Upper lobe of right lung (tissue), 1 donor: ENCODE measurements around the gene SLC41A3. TPM values are rescaled to one million over a fixed set of nuclear protein-coding genes. Genes with fewer than 3 reads are reported as not detected.
"Not testable (repeated sequence)": the region's sequence is repeated elsewhere in the genome, so short reads cannot be mapped to it uniquely, and the experiment has no call there.

Experiments used
- ATAC-seq: fragments of 200-7000 bp; cut with Tn5 transposase; one replicate; pipeline ENCODE4 v1.9.1; 2020; ENCODE audit warnings: mild to moderate bottlenecking, moderate library complexity
- DNase-seq: peaks from one replicate; pipeline ENCODE4 v3.0.0-alpha.2; 2020
- H3K27ac ChIP-seq: fragments of 200-600 bp; one replicate; pipeline ENCODE4 v1.8.0; 2022
- H3K27me3 ChIP-seq: fragments of 200-600 bp; one replicate; pipeline ENCODE4 v1.8.0; 2022; ENCODE audit warnings: mild to moderate bottlenecking
- H3K36me3 ChIP-seq: fragments of 200-600 bp; one replicate; pipeline ENCODE4 v1.8.0; 2022
- H3K4me1 ChIP-seq: fragments of 200-600 bp; one replicate; pipeline ENCODE4 v1.8.0; 2022
- H3K4me3 ChIP-seq: fragments of 200-600 bp; one replicate; pipeline ENCODE4 v1.8.0; 2022; ENCODE audit warnings: mild to moderate bottlenecking
- H3K9me3 ChIP-seq: fragments of 200-600 bp; one replicate; pipeline ENCODE4 v1.8.0; 2022
- intact Hi-C: fragments of 100-400 bp; cut with DNase I; formaldehyde crosslinking; loops from one replicate; pipeline ENCODE4 v1.11.0; 2022
- total RNA-seq: library from RNA; stranded (reverse); fragmentation: NEBNext Ultra II Directional; extraction: Animal tissue kit (Norgen Biotek cat#: 25700); gene quantifications from one replicate; pipeline ENCODE4 v1.2.1, GENCODE V29; 2021
- TF ChIP-seq, protein P1 (sequence below): fragments of 200-600 bp; IDR thresholded peaks from one replicate; pipeline ENCODE4 v1.8.0; 2022; ENCODE audit warnings: antibody characterized with exemption
- donor health status: DM: no; HTN: yes; CAD: no; lungs with severe emphysema.

Gene SLC41A3
- total RNA-seq, 1 donor from 2014 or later: 30.8 TPM

DNA sequence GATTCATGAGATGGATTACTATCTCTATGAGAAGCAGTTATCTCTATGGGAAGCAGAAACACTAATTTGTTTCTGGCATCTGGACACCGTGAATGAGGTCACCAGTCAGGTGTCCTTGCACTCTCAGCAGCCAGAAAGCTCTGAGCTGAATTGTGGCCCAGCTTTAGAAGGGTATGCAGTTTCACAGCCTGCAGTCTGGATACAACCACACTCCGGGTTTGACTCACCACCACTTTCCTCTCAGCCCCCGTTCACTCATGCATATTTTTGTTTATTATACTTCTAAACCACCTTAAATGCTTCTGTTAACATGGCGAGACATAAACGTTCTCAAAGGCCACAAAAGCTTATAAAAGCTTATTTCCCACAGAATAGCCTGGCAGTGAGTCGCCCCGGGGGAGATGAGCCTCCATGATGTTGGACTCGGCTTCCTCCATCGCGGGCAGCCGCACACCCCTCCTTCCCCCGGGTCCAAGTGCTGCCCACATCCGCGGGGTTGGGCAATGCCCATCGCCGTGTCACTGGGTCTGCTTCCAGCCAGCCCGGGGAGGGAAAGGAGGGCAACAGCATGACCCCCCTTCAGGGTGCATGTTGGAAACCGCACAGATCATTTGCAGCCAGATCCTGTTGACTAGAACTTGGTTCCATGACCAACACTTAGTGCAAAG, 16.8 kb upstream of the SLC41A3 start:
- Histone ChIP-seq H3K27ac (no peak overlapping the region), H3K36me3 (no peaks in the 10 kb centered on the region), H3K9me3 (peaks cover 4% of the 10 kb centered on the region), H3K4me3 (no peak overlapping the region), H3K4me1 (no peaks in the 10 kb centered on the region), H3K27me3 (no peaks in the 10 kb centered on the region)
- ATAC-seq: no peak
- no peak for DNase-seq
- TF ChIP-seq, protein P1, sequence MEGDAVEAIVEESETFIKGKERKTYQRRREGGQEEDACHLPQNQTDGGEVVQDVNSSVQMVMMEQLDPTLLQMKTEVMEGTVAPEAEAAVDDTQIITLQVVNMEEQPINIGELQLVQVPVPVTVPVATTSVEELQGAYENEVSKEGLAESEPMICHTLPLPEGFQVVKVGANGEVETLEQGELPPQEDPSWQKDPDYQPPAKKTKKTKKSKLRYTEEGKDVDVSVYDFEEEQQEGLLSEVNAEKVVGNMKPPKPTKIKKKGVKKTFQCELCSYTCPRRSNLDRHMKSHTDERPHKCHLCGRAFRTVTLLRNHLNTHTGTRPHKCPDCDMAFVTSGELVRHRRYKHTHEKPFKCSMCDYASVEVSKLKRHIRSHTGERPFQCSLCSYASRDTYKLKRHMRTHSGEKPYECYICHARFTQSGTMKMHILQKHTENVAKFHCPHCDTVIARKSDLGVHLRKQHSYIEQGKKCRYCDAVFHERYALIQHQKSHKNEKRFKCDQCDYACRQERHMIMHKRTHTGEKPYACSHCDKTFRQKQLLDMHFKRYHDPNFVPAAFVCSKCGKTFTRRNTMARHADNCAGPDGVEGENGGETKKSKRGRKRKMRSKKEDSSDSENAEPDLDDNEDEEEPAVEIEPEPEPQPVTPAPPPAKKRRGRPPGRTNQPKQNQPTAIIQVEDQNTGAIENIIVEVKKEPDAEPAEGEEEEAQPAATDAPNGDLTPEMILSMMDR: no peak
- intact Hi-C loops: no loop called here

- TF ChIP-seq, protein P1: no peak
- no peak overlapping the region for H3K27ac ChIP-seq
- DNase-seq: no peak
These were observed 16.3 kb upstream of the SLC41A3 start for GRCh38 chr3:126100269-126100633.

GRCh38 chr3:126098391-126098858, 14.5 kb upstream of the SLC41A3 start:
- Histone ChIP-seq H3K4me1 (no peaks in the 10 kb centered on the region), H3K4me3 (no peak overlapping the region), H3K36me3 (no peaks in the 10 kb centered on the region), H3K27me3 (no peaks in the 10 kb centered on the region), H3K9me3 (peaks cover 4% of the 10 kb centered on the region), H3K27ac (no peak overlapping the region)
- TF ChIP-seq, protein P1: no peak
- intact Hi-C loops: no loop called here
- no peak for ATAC-seq
- no peak for DNase-seq

More at GRCh38 chr3:126100269-126100633, 16.3 kb upstream of the SLC41A3 start:
- intact Hi-C loops: no loop called here
- H3K36me3 ChIP-seq: no peaks in the 10 kb centered on the region
- no peak for ATAC-seq
- no peaks in the 10 kb centered on the region for H3K4me1 ChIP-seq
- no peaks in the 10 kb centered on the region for H3K27me3 ChIP-seq
- no peak overlapping the region for H3K4me3 ChIP-seq
- peaks cover 4% of the 10 kb centered on the region for H3K9me3 ChIP-seq

DNA sequence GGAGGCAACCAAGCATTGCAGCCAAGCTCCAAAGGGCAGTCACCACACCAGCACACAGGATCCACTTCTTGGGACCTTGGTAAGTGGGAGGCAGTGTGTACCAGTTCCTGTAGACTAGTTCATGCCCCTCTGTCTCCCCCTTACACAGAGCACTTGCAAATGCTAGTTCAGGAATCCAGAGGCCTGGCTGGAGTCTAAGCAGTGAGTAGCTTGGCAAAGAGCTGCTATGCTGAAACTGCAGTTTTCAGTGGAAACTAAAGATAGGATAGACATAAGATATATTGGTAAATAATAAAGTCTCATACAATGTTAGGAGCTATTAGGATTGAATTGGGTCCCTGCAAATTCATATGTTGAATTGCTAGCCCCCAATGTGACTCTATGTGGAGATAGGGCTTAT, 13.9 kb upstream of the SLC41A3 start:
- Histone ChIP-seq H3K36me3 (no peaks in the 10 kb centered on the region), H3K9me3 (peaks cover 4% of the 10 kb centered on the region), H3K4me1 (no peaks in the 10 kb centered on the region), H3K27me3 (no peaks in the 10 kb centered on the region), H3K27ac (no peak overlapping the region), H3K4me3 (no peak overlapping the region)
- TF ChIP-seq, protein P1: no peak
- no peak for ATAC-seq
- intact Hi-C loops: no loop called here
- no peak for DNase-seq

DNA sequence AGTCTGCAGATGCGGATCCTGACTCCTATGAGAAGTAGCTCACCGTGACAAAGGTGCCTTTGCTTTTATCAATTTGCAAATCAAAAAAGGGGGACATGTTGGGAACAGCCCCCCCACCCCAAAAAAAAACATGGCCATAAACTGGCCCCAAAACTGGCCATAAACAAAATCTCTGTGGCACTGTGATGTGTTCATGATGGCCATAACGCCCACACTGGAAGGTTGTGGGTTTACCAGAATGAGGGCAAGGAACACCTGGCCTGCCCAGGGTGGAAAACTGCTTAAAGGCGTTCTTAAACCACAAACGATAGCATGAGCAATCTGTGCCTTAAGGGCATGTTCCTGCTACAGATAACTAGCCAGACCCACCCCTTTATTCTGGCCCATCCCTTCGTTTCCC, 12.3 kb upstream of the SLC41A3 start:
- intact Hi-C loops, H3K27me3 ChIP-seq, H3K36me3 ChIP-seq, H3K9me3 ChIP-seq, H3K27ac ChIP-seq, H3K4me1 ChIP-seq, H3K4me3 ChIP-seq, DNase-seq, ATAC-seq: not testable (repeated sequence)

DNA sequence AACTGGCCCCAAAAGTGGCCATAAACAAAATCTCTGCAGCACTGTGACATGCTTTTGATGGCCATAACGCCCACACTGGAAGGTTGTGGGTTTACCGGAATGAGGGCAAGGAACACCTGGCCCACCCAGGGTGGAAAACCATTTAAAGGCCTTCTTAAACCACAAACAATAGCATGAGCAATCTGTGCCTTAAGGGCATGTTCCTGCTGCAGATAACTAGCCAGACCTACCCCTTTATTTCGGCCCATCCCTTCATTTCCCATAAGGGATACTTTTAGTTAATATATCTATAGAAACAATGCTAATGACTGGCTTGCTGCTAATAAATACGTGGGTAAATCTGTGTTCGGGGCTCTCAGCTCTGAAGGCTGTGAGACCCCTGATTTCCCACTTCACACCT, 8.2 kb upstream of the SLC41A3 start:
- H3K27me3 ChIP-seq, H3K27ac ChIP-seq, H3K9me3 ChIP-seq, DNase-seq, ATAC-seq, intact Hi-C loops, H3K4me3 ChIP-seq, H3K36me3 ChIP-seq, H3K4me1 ChIP-seq: not testable (repeated sequence)
